Adrenal gland (tissue), 5 donors: Measurements from ENCODE around the gene SLC22A7.

ENCODE experiments used
- CTCF ChIP-seq, 6 experiments: fragments of 450-650 bp in 4 of 6; fragments of 200-600 bp in 2 of 6; sonication (generic) in 1 of 6; IDR thresholded peaks; 1 replicate in 5 of 6; 2 replicates in 1 of 6; pipeline versions ENCODE4 v1.5.1 to v1.8.0; 2016 to 2021; ENCODE audit warnings: antibody characterized with exemption in 6 of 6, mild to moderate bottlenecking in 2 of 6, moderate library complexity in 1 of 6
- POLR2A ChIP-seq, 2 donors: fragments of 450-650 bp; IDR thresholded peaks; one replicate each; pipeline ENCODE4 v1.6.1; 2017; ENCODE audit warnings: antibody characterized with exemption in 2 of 2, mild to moderate bottlenecking in 2 of 2, moderate library complexity in 1 of 2
- donor health status: DM: no; HTN: no; CAD: no.

- TF ChIP-seq CTCF (IDR thresholded peaks at IDR 0.05) (no peak), POLR2A (IDR thresholded peaks at IDR 0.05) (no peak)
Measured at GRCh38 chr6:43295456-43295855, 2.6 kb upstream of the SLC22A7 start.
